ENCODE results near the gene FBXO42.
A peak's percentile ranks its signal among the peaks of the same experiment; 100 is the strongest.

The FBXO42 gene

GRCh38 chr1:16241221-16241708 lies 111.0 kb downstream of the FBXO42 start:
- Histone ChIP-seq H3K4me3 (ENCODE audit: low read length) (no peak overlapping the region), H3K9ac (ENCODE audit: low read length) (no peak overlapping the region), H3K4me1 (ENCODE audit: control insufficient read depth, insufficient read depth, low read length) (peaks cover 26% of the 10 kb centered on the region)

GRCh38 chr1:16239972-16240491 lies 112.2 kb downstream of the FBXO42 start:
- no peaks in the 10 kb centered on the region for H3K9me3 ChIP-seq (ENCODE audit: control insufficient read depth, low read length)
- no peak overlapping the region for H3K4me3 ChIP-seq (ENCODE audit: low read length)
- H3K27me3 ChIP-seq (ENCODE audit: control insufficient read depth, insufficient read depth, low read length), result no peaks in the 10 kb centered on the region
- no peaks in the 10 kb centered on the region for H3K36me3 ChIP-seq (ENCODE audit: control insufficient read depth, insufficient read depth, low read length)
- peaks cover 30% of the 10 kb centered on the region for H3K4me1 ChIP-seq (ENCODE audit: control insufficient read depth, insufficient read depth, low read length)
- H3K9ac ChIP-seq (ENCODE audit: low read length), result no peak overlapping the region

More at GRCh38 chr1:16241221-16241708, 111.0 kb downstream of the FBXO42 start:
- Histone ChIP-seq H3K27me3 (ENCODE audit: control insufficient read depth, insufficient read depth, low read length) (no peaks in the 10 kb centered on the region), H3K9me3 (ENCODE audit: control insufficient read depth, low read length) (no peaks in the 10 kb centered on the region), H3K36me3 (ENCODE audit: control insufficient read depth, insufficient read depth, low read length) (no peaks in the 10 kb centered on the region)

DNA sequence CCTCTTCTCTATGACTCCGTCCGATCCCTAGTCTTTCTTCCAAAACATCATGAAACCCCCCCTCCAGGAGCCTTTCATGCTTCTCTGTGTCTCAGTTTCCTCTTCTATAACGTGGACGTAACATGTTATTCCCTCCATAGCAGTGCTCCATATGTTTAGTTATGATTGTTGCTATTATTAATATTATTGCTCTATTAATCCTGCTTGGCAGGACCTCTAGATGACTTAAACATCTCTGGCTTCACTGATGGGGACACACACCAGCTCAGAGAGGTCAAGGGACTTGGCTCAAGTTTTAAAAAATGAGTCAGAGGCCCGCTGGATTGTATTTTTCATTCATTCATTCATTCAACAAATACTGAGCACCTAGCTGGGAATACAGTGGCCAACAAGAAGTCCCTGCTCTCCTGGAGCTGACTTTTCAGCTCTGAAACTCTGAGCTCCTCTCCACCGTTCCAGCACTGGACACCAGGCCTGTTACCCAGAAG lies 114.9 kb downstream of the FBXO42 start:
- Histone ChIP-seq H3K4me1 (ENCODE audit: control insufficient read depth, insufficient read depth, low read length) (peaks cover 21% of the 10 kb centered on the region), H3K9ac (ENCODE audit: low read length) (peak overlapping the region; percentile 88), H3K4me3 (ENCODE audit: low read length) (peak overlapping the region; percentile 86), H3K9me3 (ENCODE audit: control insufficient read depth, low read length) (no peaks in the 10 kb centered on the region), H3K27me3 (ENCODE audit: control insufficient read depth, insufficient read depth, low read length) (no peaks in the 10 kb centered on the region), H3K36me3 (ENCODE audit: control insufficient read depth, insufficient read depth, low read length) (no peaks in the 10 kb centered on the region)

DNA sequence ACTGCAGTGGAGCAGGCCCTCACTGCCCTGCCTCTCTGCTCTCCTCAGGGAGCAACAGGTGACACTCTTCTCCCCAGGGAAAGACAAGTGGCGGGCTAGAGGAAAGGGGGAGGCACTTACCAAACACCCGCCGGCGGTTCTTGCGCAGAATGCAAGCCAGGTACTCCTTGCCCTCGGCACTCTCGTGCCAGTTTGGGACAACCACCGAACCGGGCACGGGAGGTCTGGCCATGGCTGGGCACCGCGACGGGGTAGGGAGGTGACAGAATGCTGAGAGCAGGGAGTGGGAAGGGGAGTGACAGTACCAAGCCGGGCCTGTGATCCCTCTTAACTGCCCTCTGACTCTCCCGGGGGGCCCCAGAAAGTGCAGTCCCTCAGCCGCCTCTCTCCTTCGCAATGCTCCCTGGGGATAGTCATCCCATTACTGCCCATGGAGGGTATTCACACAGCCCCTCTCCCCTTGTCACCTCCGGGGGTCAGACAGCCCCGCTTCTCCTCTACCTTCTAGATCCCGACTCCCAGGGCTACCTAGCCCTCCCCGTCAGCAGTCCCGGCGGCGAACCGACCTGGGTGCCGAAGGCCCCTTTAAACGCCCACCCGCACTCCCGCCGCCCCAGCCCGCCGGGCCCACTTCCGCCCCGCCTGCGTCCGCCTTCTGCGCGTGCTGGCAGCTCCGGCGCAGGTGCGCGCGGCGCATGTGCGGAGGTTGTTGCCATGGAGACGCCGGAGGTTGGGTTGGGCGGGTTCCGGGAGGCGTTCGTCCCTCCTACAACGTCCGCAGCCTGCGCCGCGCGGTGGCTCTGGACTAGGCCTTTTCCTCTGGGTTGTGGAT lies 115.6 kb downstream of the FBXO42 start, which contains the start of gene CPLANE2:
Gene CPLANE2, minus strand, starts transcription at position 673 of the 832 bp plus-strand sequence. Its CDS starts 441 bp downstream, at position 232.
- Histone ChIP-seq H3K9me3 (ENCODE audit: control insufficient read depth, low read length) (no peaks in the 10 kb centered on the region), H3K9ac (ENCODE audit: low read length) (peak within 1 kb of the TSS; percentile 88)

DNA sequence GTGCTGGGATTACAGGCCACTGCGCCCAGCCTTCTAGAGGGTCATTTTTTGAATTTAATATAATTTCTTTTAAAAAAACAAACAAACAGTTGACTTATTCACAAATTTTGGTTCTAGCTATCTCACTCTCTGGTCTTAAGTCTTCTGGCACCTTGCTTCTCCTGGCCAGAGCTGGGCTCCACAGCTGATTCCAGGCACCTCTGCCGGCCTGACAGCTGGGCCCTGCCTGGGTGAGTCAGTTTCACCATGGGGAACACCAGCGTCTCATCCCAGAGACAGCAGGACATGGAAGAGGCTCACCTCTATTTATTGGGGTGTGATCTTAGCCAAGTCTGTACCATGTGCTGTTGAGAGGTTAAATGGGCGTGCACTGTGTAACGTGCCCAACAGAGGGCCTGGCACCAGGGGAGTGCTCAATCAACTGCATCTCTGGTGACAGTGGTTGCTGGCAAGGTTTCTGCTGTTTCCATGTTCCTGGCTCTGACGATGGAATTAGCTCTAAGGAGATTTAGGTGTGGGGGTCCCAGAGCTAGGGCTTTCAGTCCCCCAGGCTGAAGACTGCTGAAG lies 116.3 kb downstream of the FBXO42 start:
- H3K36me3 ChIP-seq (ENCODE audit: control insufficient read depth, insufficient read depth, low read length), result no peaks in the 10 kb centered on the region
- H3K4me3 ChIP-seq (ENCODE audit: low read length), result peak overlapping the region; percentile 86
- H3K27me3 ChIP-seq (ENCODE audit: control insufficient read depth, insufficient read depth, low read length), result no peaks in the 10 kb centered on the region
- H3K9me3 ChIP-seq (ENCODE audit: control insufficient read depth, low read length), result no peaks in the 10 kb centered on the region
- H3K9ac ChIP-seq (ENCODE audit: low read length), result peak overlapping the region; percentile 88
- H3K4me1 ChIP-seq (ENCODE audit: control insufficient read depth, insufficient read depth, low read length), result peaks cover 21% of the 10 kb centered on the region

More for the DNA sequence above, 115.6 kb downstream of the FBXO42 start, which contains the start of gene CPLANE2:
- peaks cover 21% of the 10 kb centered on the region for H3K4me1 ChIP-seq (ENCODE audit: control insufficient read depth, insufficient read depth, low read length)
- H3K4me3 ChIP-seq (ENCODE audit: low read length), result peak within 1 kb of the TSS; percentile 86
- no peaks in the 10 kb centered on the region for H3K36me3 ChIP-seq (ENCODE audit: control insufficient read depth, insufficient read depth, low read length)
- no peaks in the 10 kb centered on the region for H3K27me3 ChIP-seq (ENCODE audit: control insufficient read depth, insufficient read depth, low read length)

DNA sequence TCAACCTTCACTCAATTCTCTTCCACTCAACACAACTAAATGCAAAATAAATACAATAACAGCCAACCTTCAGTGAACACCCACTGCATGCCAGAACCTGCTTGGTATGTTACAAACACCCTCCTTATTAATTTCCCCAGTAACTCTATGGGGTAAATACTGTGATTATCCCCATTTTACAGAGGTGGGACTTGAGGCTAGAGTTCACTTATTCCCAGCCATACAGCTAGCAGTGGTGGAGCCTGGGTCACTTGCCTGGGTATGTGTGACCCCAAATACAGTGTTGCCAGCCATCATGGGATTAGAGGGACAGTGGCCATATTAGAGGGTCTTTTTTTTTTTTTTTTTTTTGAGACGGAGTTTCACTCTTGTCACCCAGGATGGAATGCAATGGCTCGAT lies 116.9 kb downstream of the FBXO42 start:
- H3K4me3 ChIP-seq (ENCODE audit: low read length), result no peak overlapping the region

DNA sequence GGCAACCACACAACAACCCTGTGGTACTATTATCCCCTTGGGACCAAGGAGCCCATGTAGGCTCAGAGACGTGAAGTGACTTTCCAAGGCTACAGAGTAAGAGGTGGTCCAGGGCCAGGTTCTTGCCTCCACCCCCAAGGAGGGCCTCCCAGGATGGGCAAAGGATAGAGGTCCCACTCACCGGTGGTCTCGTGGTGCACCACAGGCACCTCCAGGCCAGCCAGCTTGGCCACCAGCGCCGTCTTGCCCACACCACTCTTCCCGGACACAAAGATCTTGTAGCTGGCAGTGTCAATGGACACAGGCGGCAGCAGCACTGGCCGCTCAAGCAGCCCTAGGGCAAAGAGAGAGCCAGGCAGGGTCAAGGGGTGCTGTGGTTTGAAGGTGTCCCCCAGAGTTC lies 118.8 kb downstream of the FBXO42 start:
- Histone ChIP-seq H3K9ac (ENCODE audit: low read length) (no peak overlapping the region), H3K9me3 (ENCODE audit: control insufficient read depth, low read length) (no peaks in the 10 kb centered on the region), H3K4me3 (ENCODE audit: low read length) (no peak overlapping the region), H3K4me1 (ENCODE audit: control insufficient read depth, insufficient read depth, low read length) (peaks cover 21% of the 10 kb centered on the region), H3K27me3 (ENCODE audit: control insufficient read depth, insufficient read depth, low read length) (no peaks in the 10 kb centered on the region), H3K36me3 (ENCODE audit: control insufficient read depth, insufficient read depth, low read length) (no peaks in the 10 kb centered on the region)

More for the DNA sequence above, 116.9 kb downstream of the FBXO42 start:
- Histone ChIP-seq H3K9me3 (ENCODE audit: control insufficient read depth, low read length) (no peaks in the 10 kb centered on the region), H3K27me3 (ENCODE audit: control insufficient read depth, insufficient read depth, low read length) (no peaks in the 10 kb centered on the region), H3K36me3 (ENCODE audit: control insufficient read depth, insufficient read depth, low read length) (no peaks in the 10 kb centered on the region), H3K9ac (ENCODE audit: low read length) (no peak overlapping the region), H3K4me1 (ENCODE audit: control insufficient read depth, insufficient read depth, low read length) (peaks cover 21% of the 10 kb centered on the region)

GRCh38 chr1:16232316-16232710 lies 120.0 kb downstream of the FBXO42 start:
- no peaks in the 10 kb centered on the region for H3K9me3 ChIP-seq (ENCODE audit: control insufficient read depth, low read length)
- H3K36me3 ChIP-seq (ENCODE audit: control insufficient read depth, insufficient read depth, low read length), result no peaks in the 10 kb centered on the region
- H3K27me3 ChIP-seq (ENCODE audit: control insufficient read depth, insufficient read depth, low read length), result peaks cover 7% of the 10 kb centered on the region
- H3K9ac ChIP-seq (ENCODE audit: low read length), result no peak overlapping the region
- H3K4me3 ChIP-seq (ENCODE audit: low read length), result no peak overlapping the region
- peaks cover 14% of the 10 kb centered on the region for H3K4me1 ChIP-seq (ENCODE audit: control insufficient read depth, insufficient read depth, low read length)

GRCh38 chr1:16231331-16232315 lies 120.7 kb downstream of the FBXO42 start:
- no peaks in the 10 kb centered on the region for H3K36me3 ChIP-seq (ENCODE audit: control insufficient read depth, insufficient read depth, low read length)
- H3K27me3 ChIP-seq (ENCODE audit: control insufficient read depth, insufficient read depth, low read length), result peaks cover 7% of the 10 kb centered on the region
- H3K9me3 ChIP-seq (ENCODE audit: control insufficient read depth, low read length), result no peaks in the 10 kb centered on the region
- no peak overlapping the region for H3K4me3 ChIP-seq (ENCODE audit: low read length)
- H3K4me1 ChIP-seq (ENCODE audit: control insufficient read depth, insufficient read depth, low read length), result peaks cover 9% of the 10 kb centered on the region
- H3K9ac ChIP-seq (ENCODE audit: low read length), result no peak overlapping the region

- Histone ChIP-seq H3K27me3 (ENCODE audit: control insufficient read depth, insufficient read depth, low read length) (peaks cover 14% of the 10 kb centered on the region), H3K4me3 (ENCODE audit: low read length) (no peak overlapping the region)
Measured at GRCh38 chr1:16230744-16231143, 121.5 kb downstream of the FBXO42 start.

GRCh38 chr1:16229976-16230740 lies 122.1 kb downstream of the FBXO42 start:
- H3K9me3 ChIP-seq (ENCODE audit: control insufficient read depth, low read length), result no peaks in the 10 kb centered on the region
- H3K36me3 ChIP-seq (ENCODE audit: control insufficient read depth, insufficient read depth, low read length), result no peaks in the 10 kb centered on the region
- H3K4me3 ChIP-seq (ENCODE audit: low read length), result no peak overlapping the region
- H3K4me1 ChIP-seq (ENCODE audit: control insufficient read depth, insufficient read depth, low read length), result peaks cover 8% of the 10 kb centered on the region
- no peak overlapping the region for H3K9ac ChIP-seq (ENCODE audit: low read length)
- H3K27me3 ChIP-seq (ENCODE audit: control insufficient read depth, insufficient read depth, low read length), result peaks cover 14% of the 10 kb centered on the region

More at GRCh38 chr1:16230744-16231143, 121.5 kb downstream of the FBXO42 start:
- Histone ChIP-seq H3K36me3 (ENCODE audit: control insufficient read depth, insufficient read depth, low read length) (no peaks in the 10 kb centered on the region), H3K9ac (ENCODE audit: low read length) (no peak overlapping the region), H3K4me1 (ENCODE audit: control insufficient read depth, insufficient read depth, low read length) (peaks cover 8% of the 10 kb centered on the region), H3K9me3 (ENCODE audit: control insufficient read depth, low read length) (no peaks in the 10 kb centered on the region)
